Measurements from ENCODE around the gene MOB3A.
"Not testable (repeated sequence)": the region's sequence is repeated elsewhere in the genome, so short reads cannot be mapped to it uniquely, and the experiment has no call there.

The MOB3A gene

GRCh38 chr19:2099054-2099501 lies 3.0 kb upstream of the MOB3A start:
- H3K4me1 ChIP-seq (ENCODE audit: control insufficient read depth, low read depth, low read length), result peaks cover 3% of the 10 kb centered on the region
- H3K9me3 ChIP-seq (ENCODE audit: control insufficient read depth, low read depth, low read length), result no peaks in the 10 kb centered on the region
- H3K4me3 ChIP-seq (ENCODE audit: low read length), result no peak overlapping the region
- no peak overlapping the region for H3K27ac ChIP-seq (ENCODE audit: low read length)
- peaks cover 31% of the 10 kb centered on the region for H3K36me3 ChIP-seq (ENCODE audit: control insufficient read depth, low read depth, low read length)
- no peak overlapping the region for H3K9ac ChIP-seq (ENCODE audit: low read length)
- no peaks in the 10 kb centered on the region for H3K27me3 ChIP-seq (ENCODE audit: control insufficient read depth, insufficient read depth, low read length)

- peaks cover 3% of the 10 kb centered on the region for H3K4me1 ChIP-seq (ENCODE audit: control insufficient read depth, low read depth, low read length)
- H3K27ac ChIP-seq (ENCODE audit: low read length), result no peak overlapping the region
- H3K27me3 ChIP-seq (ENCODE audit: control insufficient read depth, insufficient read depth, low read length), result no peaks in the 10 kb centered on the region
- no peak overlapping the region for H3K4me3 ChIP-seq (ENCODE audit: low read length)
- H3K9ac ChIP-seq (ENCODE audit: low read length), result no peak overlapping the region
- H3K36me3 ChIP-seq (ENCODE audit: control insufficient read depth, low read depth, low read length), result peaks cover 25% of the 10 kb centered on the region
- no peaks in the 10 kb centered on the region for H3K9me3 ChIP-seq (ENCODE audit: control insufficient read depth, low read depth, low read length)
Observed at GRCh38 chr19:2097886-2098327, 1.8 kb upstream of the MOB3A start.

DNA sequence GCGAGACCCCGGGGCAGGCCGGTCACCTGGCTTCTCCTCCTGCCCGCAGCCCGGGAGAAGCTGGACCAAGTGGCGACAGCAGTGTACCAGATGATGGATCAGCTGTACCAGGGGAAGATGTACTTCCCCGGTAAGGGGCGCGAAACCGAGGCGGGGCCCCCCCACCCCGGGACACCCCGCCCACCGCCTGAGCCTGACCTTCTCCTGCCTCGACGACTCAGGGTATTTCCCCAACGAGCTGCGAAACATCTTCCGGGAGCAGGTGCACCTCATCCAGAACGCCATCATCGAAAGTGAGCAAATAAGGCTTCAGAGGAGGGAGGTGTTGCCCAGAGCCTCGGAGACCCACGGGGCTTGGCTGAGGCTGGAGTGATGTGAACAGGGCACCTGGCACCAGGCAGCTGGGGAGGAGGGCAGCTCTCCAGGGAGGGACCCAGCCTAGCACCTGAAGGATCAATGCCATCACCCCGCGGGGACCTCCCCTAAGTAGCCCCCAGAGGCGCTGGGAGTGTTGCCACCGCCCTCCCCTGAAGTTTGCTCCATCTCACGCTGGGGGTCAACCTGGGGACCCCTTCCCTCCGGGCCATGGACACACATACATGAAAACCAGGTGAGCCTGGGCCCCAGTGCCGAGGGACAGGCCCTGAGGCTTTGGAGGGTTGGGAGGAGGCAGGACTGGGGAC lies 1.2 kb upstream of the MOB3A start:
- H3K9ac ChIP-seq (ENCODE audit: low read length), result no peak overlapping the region
- H3K9me3 ChIP-seq (ENCODE audit: control insufficient read depth, low read depth, low read length), result no peaks in the 10 kb centered on the region
- H3K27ac ChIP-seq (ENCODE audit: low read length), result no peak overlapping the region
- peak overlapping the region; percentile 57 for H3K4me3 ChIP-seq (ENCODE audit: low read length)
- H3K27me3 ChIP-seq (ENCODE audit: control insufficient read depth, insufficient read depth, low read length), result no peaks in the 10 kb centered on the region
- H3K36me3 ChIP-seq (ENCODE audit: control insufficient read depth, low read depth, low read length), result peaks cover 25% of the 10 kb centered on the region
- peaks cover 3% of the 10 kb centered on the region for H3K4me1 ChIP-seq (ENCODE audit: control insufficient read depth, low read depth, low read length)

- Histone ChIP-seq H3K9ac (ENCODE audit: low read length) (peak within 1 kb of the TSS; percentile 32), H3K27me3 (ENCODE audit: control insufficient read depth, insufficient read depth, low read length) (no peaks in the 10 kb centered on the region), H3K36me3 (ENCODE audit: control insufficient read depth, low read depth, low read length) (peaks cover 20% of the 10 kb centered on the region), H3K4me3 (ENCODE audit: low read length) (peak within 1 kb of the TSS; percentile 57), H3K27ac (ENCODE audit: low read length) (no peak within 1 kb of the TSS), H3K4me1 (ENCODE audit: control insufficient read depth, low read depth, low read length) (peaks cover 3% of the 10 kb centered on the region), H3K9me3 (ENCODE audit: control insufficient read depth, low read depth, low read length) (no peaks in the 10 kb centered on the region)
Observed at GRCh38 chr19:2096480-2097202, 515 bp upstream of the MOB3A start, which contains the start of gene IZUMO4. Gene IZUMO4, plus strand, starts transcription at chr19:2096915. Its CDS starts 31 bp downstream, at chr19:2096946.

DNA sequence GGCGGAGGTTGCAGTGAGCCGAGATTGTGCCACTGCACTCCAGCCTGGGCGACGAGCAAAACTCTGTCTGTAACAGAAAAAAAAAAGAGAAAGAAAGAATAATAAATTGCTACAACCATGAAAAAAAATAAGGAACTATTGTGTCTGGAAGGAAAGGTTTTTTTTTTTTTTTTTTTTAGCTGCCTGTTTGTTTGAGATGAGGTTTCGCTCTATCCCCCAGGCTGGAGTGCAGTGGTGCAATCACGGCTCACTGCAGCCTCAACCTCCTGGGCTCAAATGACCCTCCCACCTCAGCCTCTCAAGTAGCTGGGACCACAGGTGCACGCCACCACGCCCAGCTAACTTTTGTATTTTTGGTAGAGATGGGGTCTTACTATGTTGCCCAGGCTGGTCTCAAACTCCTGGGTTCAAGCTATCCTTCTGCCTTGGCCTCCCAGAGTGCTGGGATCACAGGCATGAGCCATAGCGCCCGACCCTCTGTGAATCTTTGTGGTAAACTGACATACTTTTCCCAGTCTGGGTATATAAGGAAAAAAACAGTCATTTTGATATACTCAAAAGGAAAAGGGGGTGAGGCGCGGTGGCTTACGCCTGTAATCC lies 4.1 kb downstream of the MOB3A start:
- not testable (repeated sequence) for H3K9ac ChIP-seq (ENCODE audit: low read length); H3K36me3 ChIP-seq (ENCODE audit: control insufficient read depth, low read depth, low read length); H3K9me3 ChIP-seq (ENCODE audit: control insufficient read depth, low read depth, low read length); H3K4me3 ChIP-seq (ENCODE audit: low read length); H3K27me3 ChIP-seq (ENCODE audit: control insufficient read depth, insufficient read depth, low read length); H3K4me1 ChIP-seq (ENCODE audit: control insufficient read depth, low read depth, low read length); H3K27ac ChIP-seq (ENCODE audit: low read length)

GRCh38 chr19:2089727-2090053 lies 6.4 kb downstream of the MOB3A start:
- no peak overlapping the region for H3K9ac ChIP-seq (ENCODE audit: low read length)
- no peaks in the 10 kb centered on the region for H3K27me3 ChIP-seq (ENCODE audit: control insufficient read depth, insufficient read depth, low read length)
- no peaks in the 10 kb centered on the region for H3K36me3 ChIP-seq (ENCODE audit: control insufficient read depth, low read depth, low read length)
- no peaks in the 10 kb centered on the region for H3K9me3 ChIP-seq (ENCODE audit: control insufficient read depth, low read depth, low read length)
- H3K27ac ChIP-seq (ENCODE audit: low read length), result no peak overlapping the region
- H3K4me3 ChIP-seq (ENCODE audit: low read length), result no peak overlapping the region
- H3K4me1 ChIP-seq (ENCODE audit: control insufficient read depth, low read depth, low read length), result no peaks in the 10 kb centered on the region

- Histone ChIP-seq H3K9ac (ENCODE audit: low read length) (no peak overlapping the region), H3K4me3 (ENCODE audit: low read length) (no peak overlapping the region), H3K27ac (ENCODE audit: low read length) (no peak overlapping the region), H3K9me3 (ENCODE audit: control insufficient read depth, low read depth, low read length) (no peaks in the 10 kb centered on the region), H3K4me1 (ENCODE audit: control insufficient read depth, low read depth, low read length) (no peaks in the 10 kb centered on the region), H3K27me3 (ENCODE audit: control insufficient read depth, insufficient read depth, low read length) (no peaks in the 10 kb centered on the region), H3K36me3 (ENCODE audit: control insufficient read depth, low read depth, low read length) (no peaks in the 10 kb centered on the region)
Observed at GRCh38 chr19:2089001-2089711, 7.0 kb downstream of the MOB3A start.

DNA sequence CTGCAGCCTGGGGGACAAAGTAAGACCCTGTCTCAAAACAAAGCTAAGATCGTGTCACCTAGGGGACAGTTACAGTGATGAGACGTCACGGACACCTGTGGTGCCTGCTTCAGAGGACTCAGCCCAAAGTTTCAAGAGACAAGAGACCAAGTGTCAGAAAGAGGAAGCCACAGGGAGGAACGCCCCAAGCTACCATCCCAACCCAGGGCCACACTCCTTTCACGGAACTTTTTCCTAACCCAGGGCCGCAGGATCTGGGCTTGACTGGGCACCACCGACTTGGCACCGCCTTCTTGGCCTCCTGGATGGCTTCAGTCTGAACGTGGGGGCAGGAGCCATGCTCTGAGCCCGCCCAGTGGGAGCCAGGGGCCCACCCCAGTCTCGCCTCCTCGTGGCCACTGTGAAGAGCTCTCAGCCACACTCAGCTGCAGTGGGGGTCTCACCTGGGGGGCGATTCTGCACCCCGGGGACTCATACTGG lies 8.5 kb downstream of the MOB3A start:
- no peak overlapping the region for H3K9ac ChIP-seq (ENCODE audit: low read length)
- H3K4me1 ChIP-seq (ENCODE audit: control insufficient read depth, low read depth, low read length), result no peaks in the 10 kb centered on the region
- H3K27ac ChIP-seq (ENCODE audit: low read length), result no peak overlapping the region
- H3K4me3 ChIP-seq (ENCODE audit: low read length), result no peak overlapping the region
- H3K9me3 ChIP-seq (ENCODE audit: control insufficient read depth, low read depth, low read length), result no peaks in the 10 kb centered on the region
- H3K27me3 ChIP-seq (ENCODE audit: control insufficient read depth, insufficient read depth, low read length), result no peaks in the 10 kb centered on the region
- H3K36me3 ChIP-seq (ENCODE audit: control insufficient read depth, low read depth, low read length), result no peaks in the 10 kb centered on the region

DNA sequence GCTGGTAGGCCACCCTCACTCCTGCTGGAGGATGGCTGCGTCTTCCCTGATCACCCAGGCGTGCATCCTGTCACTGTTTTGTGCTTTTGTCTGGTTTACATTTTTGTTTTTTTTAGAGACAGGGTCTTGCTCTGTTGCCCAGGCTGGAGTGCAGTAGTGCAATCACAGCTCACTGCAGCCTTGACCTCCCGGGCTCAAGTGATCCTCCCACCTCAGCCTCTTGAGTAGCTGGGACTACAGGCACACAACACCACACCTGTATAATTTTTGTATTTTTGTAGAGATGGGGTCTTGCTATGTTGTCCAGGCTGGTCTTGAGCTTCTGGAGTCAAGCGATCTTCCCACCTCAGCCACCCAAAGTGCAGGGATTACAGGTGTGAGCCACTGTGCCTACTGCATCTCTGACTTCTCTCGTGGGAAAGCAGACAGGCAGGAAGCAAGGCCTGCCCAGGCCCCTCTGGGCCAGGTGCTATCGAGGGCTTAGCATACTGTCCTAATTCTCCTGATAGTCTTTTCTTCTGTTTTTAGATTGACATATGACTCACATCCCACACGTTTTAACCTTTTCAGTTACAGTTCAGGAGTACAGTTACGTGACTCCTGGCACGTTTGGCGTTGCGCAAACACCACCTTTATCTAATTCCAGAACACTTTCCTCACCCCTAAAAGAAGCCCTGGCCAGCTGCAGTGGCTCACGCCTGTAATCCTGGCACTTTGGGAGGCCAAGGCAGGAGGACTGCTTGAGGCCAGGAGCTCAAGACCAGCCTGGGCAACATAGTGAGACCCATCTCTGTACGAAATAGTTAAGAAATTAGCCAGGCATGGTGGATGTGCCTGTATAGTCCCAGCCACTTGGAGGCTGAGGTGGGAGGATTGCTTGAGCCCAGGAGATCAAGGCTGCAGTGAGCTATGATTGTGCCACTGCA lies 9.2 kb downstream of the MOB3A start:
- not testable (repeated sequence) for H3K4me3 ChIP-seq (ENCODE audit: low read length); H3K4me1 ChIP-seq (ENCODE audit: control insufficient read depth, low read depth, low read length); H3K36me3 ChIP-seq (ENCODE audit: control insufficient read depth, low read depth, low read length); H3K27me3 ChIP-seq (ENCODE audit: control insufficient read depth, insufficient read depth, low read length); H3K9me3 ChIP-seq (ENCODE audit: control insufficient read depth, low read depth, low read length); H3K9ac ChIP-seq (ENCODE audit: low read length); H3K27ac ChIP-seq (ENCODE audit: low read length)

- Histone ChIP-seq H3K9me3 (ENCODE audit: control insufficient read depth, low read depth, low read length) (no peaks in the 10 kb centered on the region), H3K4me3 (ENCODE audit: low read length) (no peak overlapping the region), H3K4me1 (ENCODE audit: control insufficient read depth, low read depth, low read length) (no peaks in the 10 kb centered on the region), H3K9ac (ENCODE audit: low read length) (no peak overlapping the region), H3K27me3 (ENCODE audit: control insufficient read depth, insufficient read depth, low read length) (no peaks in the 10 kb centered on the region), H3K27ac (ENCODE audit: low read length) (no peak overlapping the region), H3K36me3 (ENCODE audit: control insufficient read depth, low read depth, low read length) (no peaks in the 10 kb centered on the region)
Observed at GRCh38 chr19:2084993-2085720, 11.0 kb downstream of the MOB3A start.

Measured in iPS-18a (cell line).